Mesenchymal stem cell (in vitro differentiated cells and primary cell): ENCODE measurements around the gene SLC2A3. TPM values are rescaled to one million over a fixed set of nuclear protein-coding genes. Genes with fewer than 3 reads are reported as not detected.

Source experiments
- DNase-seq: peaks from one replicate; pipeline ENCODE4 v3.0.0-alpha.2; 2013
- H2AFZ ChIP-seq: one replicate; pipeline ENCODE4 v1.6.1; 2013; ENCODE audit warnings: low read depth, mild to moderate bottlenecking, control low read depth, inconsistent platforms, low read length, moderate library complexity
- H2AK5ac ChIP-seq: 2 replicates; pipeline ENCODE4 v1.6.1; 2013; ENCODE audit warnings: low read length, moderate library complexity, mild to moderate bottlenecking, inconsistent platforms; ENCODE audit not compliant: severe bottlenecking
- H2BK120ac ChIP-seq: one replicate; pipeline ENCODE4 v1.6.1; 2013; ENCODE audit warnings: low read depth, mild to moderate bottlenecking, inconsistent platforms, low read length, moderate library complexity
- H2BK12ac ChIP-seq, 2 experiments: one replicate each; pipeline ENCODE4 v1.6.1; 2013; ENCODE audit warnings: inconsistent platforms in 2 of 2, low read length in 2 of 2, mild to moderate bottlenecking in 2 of 2, moderate library complexity in 2 of 2, control low read depth in 1 of 2
- H2BK15ac ChIP-seq: one replicate; pipeline ENCODE4 v1.6.1; 2013; ENCODE audit warnings: mild to moderate bottlenecking, low read depth, inconsistent platforms; ENCODE audit not compliant: poor library complexity, severe bottlenecking
- H2BK5ac ChIP-seq: 2 replicates; pipeline ENCODE4 v1.6.1; 2013; ENCODE audit warnings: low read depth, mild to moderate bottlenecking, low read length, control low read depth, inconsistent platforms; ENCODE audit not compliant: poor library complexity, severe bottlenecking
- H3K14ac ChIP-seq, 2 experiments: one replicate each; pipeline ENCODE4 v1.6.1; 2013; ENCODE audit warnings: inconsistent platforms in 2 of 2, low read length in 2 of 2, control low read depth in 1 of 2, mild to moderate bottlenecking in 1 of 2, moderate library complexity in 1 of 2
- H3K18ac ChIP-seq, 2 experiments: one replicate each; pipeline ENCODE4 v1.6.1; 2013; ENCODE audit warnings: inconsistent platforms in 2 of 2, low read length in 2 of 2, control low read depth in 1 of 2, low read depth in 1 of 2, mild to moderate bottlenecking in 1 of 2
- H3K23ac ChIP-seq, 2 experiments: one replicate each; pipeline ENCODE4 v1.6.1; 2013; ENCODE audit warnings: inconsistent platforms in 2 of 2, low read length in 2 of 2, mild to moderate bottlenecking in 2 of 2, moderate library complexity in 2 of 2, control low read depth in 1 of 2
- H3K27ac ChIP-seq: 2 replicates; pipeline ENCODE4 v1.5.1; 2013; ENCODE audit warnings: mild to moderate bottlenecking, moderate library complexity, low read length, control low read depth, inconsistent platforms; ENCODE audit not compliant: poor library complexity, severe bottlenecking
- H3K27me3 ChIP-seq, 2 experiments: 2 replicates each; pipeline versions ENCODE4 v1.6.1 to v1.7.0; 2013; ENCODE audit warnings: low read length in 2 of 2, mild to moderate bottlenecking in 2 of 2, moderate library complexity in 2 of 2, control low read depth in 1 of 2, inconsistent platforms in 1 of 2; ENCODE audit not compliant: control insufficient read depth in 1 of 2, insufficient read depth in 1 of 2
- H3K36me3 ChIP-seq, 2 experiments: 2 replicates each; pipeline versions ENCODE4 v1.6.1 to v1.7.0; 2013; ENCODE audit warnings: low read length in 2 of 2, control low read depth in 1 of 2, inconsistent platforms in 1 of 2, low read depth in 1 of 2, mild to moderate bottlenecking in 1 of 2; ENCODE audit not compliant: insufficient read depth in 2 of 2, control insufficient read depth in 1 of 2
- H3K4ac ChIP-seq, 2 experiments: one replicate each; pipeline ENCODE4 v1.6.1; 2013; ENCODE audit warnings: inconsistent platforms in 2 of 2, low read length in 2 of 2, mild to moderate bottlenecking in 2 of 2, moderate library complexity in 2 of 2, control low read depth in 1 of 2, low read depth in 1 of 2
- H3K4me1 ChIP-seq: 2 replicates; pipeline ENCODE4 v1.6.1; 2013; ENCODE audit warnings: low read depth, low read length, control low read depth; ENCODE audit not compliant: control insufficient read depth, insufficient read depth
- H3K4me2 ChIP-seq: 2 replicates; pipeline ENCODE4 v1.6.1; 2013; ENCODE audit warnings: low read length, mild to moderate bottlenecking, inconsistent platforms; ENCODE audit not compliant: poor library complexity, severe bottlenecking
- H3K4me3 ChIP-seq, 2 experiments: 2 replicates each; pipeline versions ENCODE4 v1.5.1 to v1.7.0; 2013; ENCODE audit warnings: low read length in 2 of 2, mild to moderate bottlenecking in 2 of 2, control low read depth in 1 of 2, low read depth in 1 of 2; ENCODE audit not compliant: insufficient read depth in 1 of 2
- H3K79me1 ChIP-seq: replicated peaks from 2 replicates; pipeline ENCODE4 v1.6.1; 2013; ENCODE audit warnings: mild to moderate bottlenecking, control low read depth, low read length, inconsistent platforms; ENCODE audit not compliant: poor library complexity, severe bottlenecking
- H3K9ac ChIP-seq: 2 replicates; pipeline ENCODE4 v1.7.0; 2013; ENCODE audit warnings: mild to moderate bottlenecking, low read length, moderate library complexity
- H3K9me3 ChIP-seq: 2 replicates; pipeline ENCODE4 v1.7.0; 2013; ENCODE audit warnings: mild to moderate bottlenecking, low read length; ENCODE audit not compliant: control insufficient read depth
- H4K8ac ChIP-seq: one replicate; pipeline ENCODE4 v1.6.1; 2013; ENCODE audit warnings: inconsistent platforms, mild to moderate bottlenecking, low read length, moderate library complexity
- H4K91ac ChIP-seq: one replicate; pipeline ENCODE4 v1.6.1; 2013; ENCODE audit warnings: mild to moderate bottlenecking, low read length, inconsistent platforms
- WGBS: methylation state at CpG from one replicate; pipeline ENCODE4 v1.1.7; 2013; ENCODE audit warnings: mixed read lengths; 5-methylcytosine and 5-hydroxymethylcytosine counted together
- small RNA-seq: library from polyadenylated mRNA; stranded (forward); fragments of <200 nt; extraction: miRNeasy Mini kit (QIAGEN cat#:217004); gene quantifications from one replicate; pipeline ENCODE3, GENCODE V24; 2013; ENCODE audit warnings: low read depth

Gene SLC2A3

GRCh38 chr12:7870335-7870734, 65.7 kb downstream of the SLC2A3 start:
- Histone ChIP-seq H2AK5ac (no peak overlapping the region), H3K4me2 (no peak overlapping the region), H3K4me3 (no peak overlapping the region), H3K9ac (no peak overlapping the region), H2BK5ac (no peak overlapping the region), H3K4ac (no peak overlapping the region), H2AFZ (no peak overlapping the region), H3K14ac (no peak overlapping the region), H3K79me1 (no peaks in the 10 kb centered on the region), H3K23ac (no peak overlapping the region), H2BK12ac (no peak overlapping the region), H3K36me3 (no peaks in the 10 kb centered on the region), H3K9me3 (no peaks in the 10 kb centered on the region), H3K4me1 (no peaks in the 10 kb centered on the region), H3K27me3 (peaks cover 0 to 25% of the 10 kb centered on the region in 2 experiments), H4K91ac (no peak overlapping the region), H3K27ac (no peak overlapping the region), H3K18ac (no peak overlapping the region), H2BK15ac (no peak overlapping the region), H4K8ac (no peak overlapping the region), H2BK120ac (no peak overlapping the region)
- WGBS: 100% methylated on average over 1 of the region's 3 CpGs
- no peak for DNase-seq

Small RNAs within 50 kb of the gene (small RNA-seq; reads per million reads assigned to genes)
- gene RF00019: not detected
